ENCODE data around the gene ABTB2.

GRCh38 chr11:34181251-34181650, 176.6 kb downstream of the ABTB2 start:
- TF ChIP-seq CTCF (conservative IDR thresholded peaks at IDR 0.05 in 1 of 2, IDR thresholded peaks at IDR 0.05 in 1 of 2; ENCODE audit: low read depth in 1 of 2, low read length in 2 of 2) (no peak), EZH2 (IDR thresholded peaks at IDR 0.05; ENCODE audit: low read length, missing control alignments) (no peak)
